HepG2 (cell line): ENCODE measurements around the gene JSRP1. TPM values are rescaled to one million over a fixed set of nuclear protein-coding genes. Genes with fewer than 3 reads are reported as not detected.

Experiments
- ATAC-seq: fragments of 200-7000 bp; cut with Tn5 transposase; 3 replicates; pipeline ENCODE4 v1.9.1; 2020; ENCODE audit warnings: mild to moderate bottlenecking, moderate library complexity
- BruUV-seq: library from RNA; stranded (reverse); fragments of 400-500 nt; replicated peaks from 2 replicates; lab custom pipeline; 2021; lab: Mats Ljungman, UMichigan
- CTCF ChIA-PET: fragments of 300-600 bp; formaldehyde crosslinking; extraction: SDS; loops from one replicate; lab custom pipeline; 2021; ENCODE audit warnings: low total read pairs, inconsistent platforms, low intra/inter-chr PET ratio; lab: Yijun Ruan, JAX
- POLR2A ChIA-PET: fragments of 350-600 bp; sonication (Branson Sonifier 250); formaldehyde crosslinking; loops from one replicate; lab custom pipeline; 2020; ENCODE audit warnings: antibody characterized with exemption, inconsistent platforms; lab: Yijun Ruan, JAX
- DNase-seq: peaks from one replicate; pipeline ENCODE4 v3.0.0-alpha.2; 2015; ENCODE audit warnings: low spot score
- FAIRE-seq: peaks from 3 replicates; lab custom pipeline; 2011; peaks lifted over from hg19 to GRCh38; lab: Jason Lieb, UNC
- H2AFZ ChIP-seq: one replicate; pipeline ENCODE4 v1.6.1; 2011; ENCODE audit warnings: low read length, inconsistent platforms
- H3K27ac ChIP-seq: fragments of 300-600 bp; 3 replicates; pipeline ENCODE4 v1.8.0; 2011; ENCODE audit warnings: mixed run types, mild to moderate bottlenecking, mixed read lengths, low read length, inconsistent platforms; ENCODE audit not compliant: insufficient read depth; ENCODE audit errors: extremely low read length
- H3K27me3 ChIP-seq, 2 experiments: fragments of 200-600 bp in 1 of 2; 2 replicates in 1 of 2; 3 replicates in 1 of 2; pipeline versions ENCODE4 v1.6.0 to v1.8.0; 2011; ENCODE audit warnings: low read length in 2 of 2, mild to moderate bottlenecking in 2 of 2, moderate library complexity in 2 of 2, inconsistent platforms in 1 of 2; ENCODE audit not compliant: insufficient read depth in 2 of 2, control insufficient read depth in 1 of 2
- H3K36me3 ChIP-seq, 2 experiments: fragments of 200-600 bp in 1 of 2; replicated peaks in 1 of 2; 2 replicates in 1 of 2; 3 replicates in 1 of 2; pipeline versions ENCODE4 v1.5.1 to v1.8.0; 2011; ENCODE audit warnings: low read length in 2 of 2, inconsistent platforms in 1 of 2; ENCODE audit not compliant: insufficient read depth in 2 of 2, control insufficient read depth in 1 of 2
- H3K4me1 ChIP-seq: 2 replicates; pipeline ENCODE4 v1.5.1; 2012; ENCODE audit warnings: low read length, inconsistent platforms; ENCODE audit not compliant: insufficient read depth
- H3K4me2 ChIP-seq: 2 replicates; pipeline ENCODE4 v1.6.0; 2011; ENCODE audit warnings: low read depth, low read length, inconsistent platforms
- H3K4me3 ChIP-seq, 3 experiments: fragments of 200-600 bp in 1 of 3; sonication (generic), shearing (Covaris generic) in 1 of 3; replicated peaks in 1 of 3; 2 replicates each; pipeline ENCODE4 v1.5.1; 2011 to 2016; ENCODE audit warnings: low read length in 3 of 3, inconsistent platforms in 2 of 3, low read depth in 2 of 3, mild to moderate bottlenecking in 2 of 3, control low read depth in 1 of 3, mixed read lengths in 1 of 3; ENCODE audit not compliant: insufficient read depth in 1 of 3
- H3K79me2 ChIP-seq: one replicate; pipeline ENCODE4 v1.6.1; 2011; ENCODE audit warnings: low read length, inconsistent platforms; ENCODE audit not compliant: insufficient read depth
- H3K9ac ChIP-seq: 2 replicates; pipeline ENCODE4 v1.6.0; 2011; ENCODE audit warnings: mild to moderate bottlenecking, low read depth, low read length, inconsistent platforms; ENCODE audit not compliant: insufficient read depth
- H3K9me3 ChIP-seq: 2 replicates; pipeline ENCODE4 v1.5.1; 2012; ENCODE audit warnings: mild to moderate bottlenecking, low read length
- H4K20me1 ChIP-seq: 2 replicates; pipeline ENCODE4 v1.6.0; 2011; ENCODE audit warnings: inconsistent platforms, mild to moderate bottlenecking, low read length, moderate library complexity; ENCODE audit not compliant: insufficient read depth
- AGO2 ChIP-seq: fragments of 200-400 bp; formaldehyde crosslinking; optimal IDR thresholded peaks from 2 replicates; pipeline ENCODE3; 2017; ENCODE audit warnings: mild to moderate bottlenecking, low read depth, low read length, moderate library complexity
- MYC ChIP-seq: sonication (generic); formaldehyde crosslinking; IDR thresholded peaks from 2 replicates; pipeline ENCODE4 v1.9.0; 2021; ENCODE audit warnings: missing genetic modification reagents, borderline replicate concordance
- SMYD3 ChIP-seq: sonication (generic); formaldehyde crosslinking; IDR thresholded peaks from 2 replicates; pipeline ENCODE4 v1.8.1; 2023; ENCODE audit warnings: mild to moderate bottlenecking, missing genetic modification reagents
- SSRP1 ChIP-seq: IDR thresholded peaks from 2 replicates; pipeline ENCODE4 v1.6.1; 2016; ENCODE audit warnings: control low read depth
- ZNF274 ChIP-seq: sonication (generic); formaldehyde crosslinking; IDR thresholded peaks from 2 replicates; pipeline ENCODE4 v1.5.1; 2020; ENCODE audit warnings: mild to moderate bottlenecking, missing genetic modification reagents
- WGBS: methylation state at CpG from one replicate; pipeline ENCODE4 v1.1.6; 2017; ENCODE audit warnings: low lambda C conversion rate; 5-methylcytosine and 5-hydroxymethylcytosine counted together
- in situ Hi-C: cut with HindIII; loops from 2 replicates; pipeline ENCODE4 v1.10.0; 2017; ENCODE audit warnings: low pct_unique_long_range_greater_than_20kb; ENCODE audit not compliant: extremely low pct_ligation_motif_present
- intact Hi-C: fragments of 100-400 bp; cut with micrococcal nuclease; formaldehyde crosslinking; loops from one replicate; pipeline ENCODE4 v1.10.0; 2022; ENCODE audit not compliant: unreplicated experiment
- polyA plus RNA-seq, 8 experiments: library from polyadenylated mRNA; depleted of rRNA in 3 of 8; stranded (reverse) in 7 of 8; unstranded in 1 of 8; fragments of >200 nt; fragmentation: Illumina TruSeq in 4 of 8; extraction: Trizol in 4 of 8; gene quantifications; 2 replicates each; pipeline versions ENCODE4 v1.2.1 to v1.2.3, GENCODE V29; 2011 to 2016; ENCODE audit warnings: low read depth in 4 of 8, missing spikeins in 1 of 8, mixed read lengths in 1 of 8; ENCODE audit not compliant: insufficient read depth in 1 of 8
- total RNA-seq, 5 experiments: library from RNA; depleted of rRNA; stranded (reverse); fragments of >200 nt; fragmentation: Illumina TruSeq; extraction: Trizol; gene quantifications; 2 replicates each; pipeline ENCODE4 v1.2.3, GENCODE V29; 2016; ENCODE audit warnings: low read depth in 1 of 5
- TF ChIP-seq, protein P1 (sequence below): sonication (generic); formaldehyde crosslinking; IDR thresholded peaks from 2 replicates; pipeline ENCODE4 v1.4.0; 2020; ENCODE audit warnings: missing genetic modification reagents

The JSRP1 gene
- total and polyA plus RNA-seq, 2 of the 13 experiments (the other 11 are each of a cell fraction or from before 2014, with no cell fraction given) = 0.16 to 0.38 TPM

DNA sequence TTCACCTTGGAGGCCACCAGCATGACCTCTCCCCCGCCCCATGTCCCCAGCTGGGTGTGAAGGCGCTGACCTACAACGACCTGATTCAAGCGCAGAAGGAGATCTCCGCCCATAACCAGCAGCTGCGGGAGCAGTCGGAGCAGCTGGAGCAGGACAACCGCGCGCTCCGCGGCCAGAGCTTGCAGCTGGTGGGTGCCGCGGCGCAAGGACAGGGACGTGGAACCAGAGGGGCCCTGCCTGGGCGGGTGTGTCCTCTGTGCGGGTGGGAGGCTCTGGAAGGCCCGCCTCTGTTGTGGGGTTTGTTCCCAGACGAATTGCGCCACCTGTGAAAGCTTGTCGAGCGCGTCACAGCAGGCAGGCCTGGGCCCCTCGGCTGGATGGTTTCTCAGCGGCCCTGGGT lies 42.4 kb downstream of the JSRP1 start:
- peak overlapping the region; percentile 77 for H3K27ac ChIP-seq
- 95% methylated on average over 15 of the region's 26 CpGs for WGBS
- H3K4me2 ChIP-seq = no peak overlapping the region
- no peaks in the 10 kb centered on the region for H4K20me1 ChIP-seq
- peaks cover 37 to 78% of the 10 kb centered on the region in 2 experiments for H3K36me3 ChIP-seq
- POLR2A ChIA-PET = interaction anchor here (0.9 to 2.0 kb wide), 5 partner anchors 17 to 68 kb away, joined by 3 to 13 read pairs (median 5); no protein-coding TSS in a partner anchor
- H3K4me1 ChIP-seq = peaks cover 27% of the 10 kb centered on the region
- H3K9me3 ChIP-seq = no peaks in the 10 kb centered on the region
- intact Hi-C loops (no loop called here), in situ Hi-C loops (loop anchor here (5.0 kb wide), 1 partner anchor 41 kb away; no protein-coding TSS in a partner anchor)
- H3K79me2 ChIP-seq = no peaks in the 10 kb centered on the region
- no peak overlapping the region for H2AFZ ChIP-seq
- no peaks in the 10 kb centered on the region for H3K27me3 ChIP-seq
- DNase-seq (no peak), FAIRE-seq (no peak), ATAC-seq (no peak)
- CTCF ChIA-PET = no interaction called here
- no peak for TF ChIP-seq SMYD3 (CRISPR knock-in tag)
- TF ChIP-seq ZNF274 = 0 out of 2 replicates have a peak, but pooled peaks have one; percentile 32
- no peak for TF ChIP-seq SSRP1 (CRISPR knock-in tag)
- TF ChIP-seq, protein P1, sequence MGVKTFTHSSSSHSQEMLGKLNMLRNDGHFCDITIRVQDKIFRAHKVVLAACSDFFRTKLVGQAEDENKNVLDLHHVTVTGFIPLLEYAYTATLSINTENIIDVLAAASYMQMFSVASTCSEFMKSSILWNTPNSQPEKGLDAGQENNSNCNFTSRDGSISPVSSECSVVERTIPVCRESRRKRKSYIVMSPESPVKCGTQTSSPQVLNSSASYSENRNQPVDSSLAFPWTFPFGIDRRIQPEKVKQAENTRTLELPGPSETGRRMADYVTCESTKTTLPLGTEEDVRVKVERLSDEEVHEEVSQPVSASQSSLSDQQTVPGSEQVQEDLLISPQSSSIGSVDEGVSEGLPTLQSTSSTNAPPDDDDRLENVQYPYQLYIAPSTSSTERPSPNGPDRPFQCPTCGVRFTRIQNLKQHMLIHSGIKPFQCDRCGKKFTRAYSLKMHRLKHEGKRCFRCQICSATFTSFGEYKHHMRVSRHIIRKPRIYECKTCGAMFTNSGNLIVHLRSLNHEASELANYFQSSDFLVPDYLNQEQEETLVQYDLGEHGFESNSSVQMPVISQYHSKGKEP (CRISPR knock-in tag) = no peak
- peak; percentile 67 for TF ChIP-seq AGO2
- TF ChIP-seq MYC (CRISPR knock-in tag) = no peak
- H3K9ac ChIP-seq = no peak overlapping the region
- BruUV-seq = no TSS peak
- no peak overlapping the region for H3K4me3 ChIP-seq
